Tibial artery (tissue), 4 donors: Measurements from ENCODE around the gene ZBTB40.

Experiments used
- DNase-seq, 2 donors: peaks; one replicate each; pipeline ENCODE4 v3.0.0-alpha.2; 2019
- H3K27ac ChIP-seq, 2 donors: fragments of 200-600 bp; sonication (generic) in 1 of 2; 1 replicate in 1 of 2; 2 replicates in 1 of 2; pipeline ENCODE4 v1.5.1; 2018 to 2019; ENCODE audit warnings: mild to moderate bottlenecking in 1 of 2
- H3K27me3 ChIP-seq, 2 donors: fragments of 200-600 bp; sonication (generic) in 1 of 2; one replicate each; pipeline versions ENCODE4 v1.5.1 to v1.6.0; 2016 to 2019
- H3K36me3 ChIP-seq, 3 donors: fragments of 200-600 bp; sonication (generic) in 2 of 3; one replicate each; pipeline ENCODE4 v1.5.1; 2016 to 2019; ENCODE audit warnings: mild to moderate bottlenecking in 2 of 3
- H3K4me1 ChIP-seq, 4 donors: fragments of 200-600 bp; sonication (generic) in 2 of 4; 1 replicate in 3 of 4; 2 replicates in 1 of 4; pipeline ENCODE4 v1.5.1; 2016 to 2019
- H3K4me3 ChIP-seq, 2 donors: fragments of 200-600 bp; sonication (generic) in 1 of 2; 1 replicate in 1 of 2; 2 replicates in 1 of 2; pipeline ENCODE4 v1.5.1; 2018 to 2019; ENCODE audit warnings: mild to moderate bottlenecking in 2 of 2
- H3K9me3 ChIP-seq, 3 donors: fragments of 200-600 bp; sonication (generic) in 1 of 3; one replicate each; pipeline ENCODE4 v1.5.1; 2016 to 2019
- intact Hi-C: fragments of 100-400 bp; cut with DNase I; formaldehyde crosslinking; loops from one replicate; pipeline ENCODE4 v1.15.0; 2023; ENCODE audit warnings: low total_unique reads
- TF ChIP-seq, protein P1 (sequence below), 2 experiments: fragments of 200-600 bp in 1 of 2; fragments of 450-650 bp in 1 of 2; IDR thresholded peaks; one replicate each; pipeline ENCODE4 v1.5.1; 2017 to 2019; ENCODE audit warnings: antibody characterized with exemption in 2 of 2, mild to moderate bottlenecking in 1 of 2, moderate library complexity in 1 of 2

Gene ZBTB40

GRCh38 chr1:22489278-22489677, 37.6 kb downstream of the ZBTB40 start:
- TF ChIP-seq, protein P1, sequence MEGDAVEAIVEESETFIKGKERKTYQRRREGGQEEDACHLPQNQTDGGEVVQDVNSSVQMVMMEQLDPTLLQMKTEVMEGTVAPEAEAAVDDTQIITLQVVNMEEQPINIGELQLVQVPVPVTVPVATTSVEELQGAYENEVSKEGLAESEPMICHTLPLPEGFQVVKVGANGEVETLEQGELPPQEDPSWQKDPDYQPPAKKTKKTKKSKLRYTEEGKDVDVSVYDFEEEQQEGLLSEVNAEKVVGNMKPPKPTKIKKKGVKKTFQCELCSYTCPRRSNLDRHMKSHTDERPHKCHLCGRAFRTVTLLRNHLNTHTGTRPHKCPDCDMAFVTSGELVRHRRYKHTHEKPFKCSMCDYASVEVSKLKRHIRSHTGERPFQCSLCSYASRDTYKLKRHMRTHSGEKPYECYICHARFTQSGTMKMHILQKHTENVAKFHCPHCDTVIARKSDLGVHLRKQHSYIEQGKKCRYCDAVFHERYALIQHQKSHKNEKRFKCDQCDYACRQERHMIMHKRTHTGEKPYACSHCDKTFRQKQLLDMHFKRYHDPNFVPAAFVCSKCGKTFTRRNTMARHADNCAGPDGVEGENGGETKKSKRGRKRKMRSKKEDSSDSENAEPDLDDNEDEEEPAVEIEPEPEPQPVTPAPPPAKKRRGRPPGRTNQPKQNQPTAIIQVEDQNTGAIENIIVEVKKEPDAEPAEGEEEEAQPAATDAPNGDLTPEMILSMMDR (IDR thresholded peaks at IDR 0.05) = no peak
- H3K27ac ChIP-seq = no peak overlapping the region
- no peak for DNase-seq

DNA sequence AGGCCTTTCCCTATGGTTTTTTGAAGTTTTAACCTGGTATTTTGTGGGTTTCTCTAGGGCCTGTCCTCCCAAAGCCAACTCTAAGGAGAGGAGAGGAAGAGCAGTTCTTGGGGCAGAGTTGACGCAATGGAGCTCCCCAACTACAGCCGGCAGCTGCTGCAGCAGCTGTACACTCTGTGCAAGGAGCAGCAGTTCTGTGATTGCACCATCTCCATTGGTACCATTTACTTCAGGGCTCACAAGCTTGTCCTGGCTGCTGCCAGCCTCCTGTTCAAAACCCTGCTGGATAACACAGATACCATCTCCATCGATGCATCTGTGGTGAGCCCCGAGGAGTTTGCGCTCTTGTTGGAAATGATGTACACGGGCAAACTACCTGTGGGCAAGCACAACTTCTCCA, 38.2 kb downstream of the ZBTB40 start:
- intact Hi-C loops = no loop called here
- H3K4me3 ChIP-seq = no peak overlapping the region
- TF ChIP-seq, protein P1 (IDR thresholded peaks at IDR 0.05) = no peak
- no peaks in the 10 kb centered on the region for H3K9me3 ChIP-seq
- H3K27ac ChIP-seq = no peak overlapping the region
- peaks cover 0 to 27% (median 15%) of the 10 kb centered on the region in 3 donors for H3K36me3 ChIP-seq
- no peak for DNase-seq
- H3K27me3 ChIP-seq = no peaks in the 10 kb centered on the region
- peaks cover 0 to 19% (median 4%) of the 10 kb centered on the region in 4 donors for H3K4me1 ChIP-seq

More at GRCh38 chr1:22489278-22489677, 37.6 kb downstream of the ZBTB40 start:
- no peaks in the 10 kb centered on the region for H3K27me3 ChIP-seq
- H3K4me1 ChIP-seq = peaks cover 0 to 16% (median 4%) of the 10 kb centered on the region in 4 donors
- H3K9me3 ChIP-seq = no peaks in the 10 kb centered on the region
- H3K4me3 ChIP-seq = no peak overlapping the region
- intact Hi-C loops = no loop called here
- peaks cover 0 to 27% (median 15%) of the 10 kb centered on the region in 3 donors for H3K36me3 ChIP-seq

DNA sequence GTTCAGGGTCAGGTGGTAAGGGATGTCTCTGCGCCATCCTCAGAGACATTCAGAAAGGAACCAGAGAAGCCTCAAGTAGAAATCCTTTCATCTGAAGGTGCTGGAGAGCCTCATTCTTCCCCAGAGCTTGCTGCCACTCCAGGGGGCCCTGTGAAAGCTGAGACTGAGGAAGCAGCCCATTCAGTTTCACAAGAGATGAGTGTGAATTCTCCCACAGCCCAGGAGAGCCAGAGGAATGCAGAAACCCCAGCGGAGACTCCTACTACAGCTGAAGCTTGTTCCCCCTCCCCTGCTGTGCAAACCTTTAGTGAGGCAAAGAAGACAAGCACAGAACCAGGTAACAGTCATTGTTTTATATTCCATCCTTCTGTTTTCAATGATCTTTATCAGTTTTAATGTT, 38.7 kb downstream of the ZBTB40 start:
- no peaks in the 10 kb centered on the region for H3K27me3 ChIP-seq
- intact Hi-C loops = no loop called here
- H3K36me3 ChIP-seq = peaks cover 0 to 27% (median 15%) of the 10 kb centered on the region in 3 donors
- no peaks in the 10 kb centered on the region for H3K9me3 ChIP-seq
- no peak for DNase-seq
- no peak overlapping the region for H3K27ac ChIP-seq
- no peak overlapping the region for H3K4me3 ChIP-seq
- peaks cover 0 to 24% (median 4%) of the 10 kb centered on the region in 4 donors for H3K4me1 ChIP-seq
- TF ChIP-seq, protein P1 (IDR thresholded peaks at IDR 0.05) = no peak

GRCh38 chr1:22491995-22492715, 40.5 kb downstream of the ZBTB40 start:
- Histone ChIP-seq H3K36me3 (peaks cover 0 to 42% (median 15%) of the 10 kb centered on the region in 3 donors), H3K4me3 (no peak overlapping the region), H3K27ac (no peak overlapping the region), H3K27me3 (no peaks in the 10 kb centered on the region), H3K4me1 (peaks cover 0 to 17% (median 0%) of the 10 kb centered on the region in 4 donors), H3K9me3 (no peaks in the 10 kb centered on the region)
- TF ChIP-seq, protein P1 (IDR thresholded peaks at IDR 0.05) = no peak
- DNase-seq = peak in 1 of 2 donors; percentile 37
- intact Hi-C loops = no loop called here

- Histone ChIP-seq H3K9me3 (no peaks in the 10 kb centered on the region), H3K4me1 (peaks cover 0 to 22% (median 4%) of the 10 kb centered on the region in 4 donors), H3K27me3 (no peaks in the 10 kb centered on the region), H3K36me3 (peaks cover 0 to 42% (median 15%) of the 10 kb centered on the region in 3 donors), H3K27ac (no peak overlapping the region), H3K4me3 (no peak overlapping the region)
- TF ChIP-seq, protein P1 (IDR thresholded peaks at IDR 0.05) = no peak
- DNase-seq = no peak
- intact Hi-C loops = no loop called here
Observed at GRCh38 chr1:22494144-22494543, 42.5 kb downstream of the ZBTB40 start.
